GM23338 (cell line): Measurements from ENCODE around the gene TMEM270.

Experiments used
- CREB1 ChIP-seq: fragments of 250-450 bp; sonication (Bioruptor Pico); IDR thresholded peaks from 2 replicates; pipeline ENCODE4 v1.5.0; 2020; ENCODE audit warnings: low read depth, mild to moderate bottlenecking, moderate library complexity
- EZH2 ChIP-seq: fragments of 200-600 bp; sonication (generic); IDR thresholded peaks from one replicate; pipeline ENCODE4 v1.8.0; 2017; ENCODE audit warnings: antibody characterized with exemption, mild to moderate bottlenecking, low read depth; ENCODE audit not compliant: unreplicated experiment
- EZH2phosphoT487 ChIP-seq: fragments of 200-600 bp; sonication (generic); IDR thresholded peaks from one replicate; pipeline ENCODE4 v1.8.1; 2018; ENCODE audit warnings: antibody characterized with exemption; ENCODE audit not compliant: unreplicated experiment
- NANOG ChIP-seq: IDR thresholded peaks from 2 replicates; pipeline ENCODE4 v1.6.1; 2016; ENCODE audit warnings: antibody characterized with exemption, borderline replicate concordance
- POLR2AphosphoS5 ChIP-seq: IDR thresholded peaks from 2 replicates; pipeline ENCODE4 v1.6.1; 2016; ENCODE audit warnings: antibody characterized with exemption, low read depth
- STAT1 ChIP-seq: IDR thresholded peaks from one replicate; pipeline ENCODE4 v1.6.1; 2016; ENCODE audit warnings: antibody characterized with exemption; ENCODE audit not compliant: unreplicated experiment
- ZNF114 ChIP-seq: fragments of 250-450 bp; sonication (Bioruptor Pico); IDR thresholded peaks from 2 replicates; pipeline ENCODE4 v1.5.0; 2020; ENCODE audit warnings: mild to moderate bottlenecking, moderate library complexity
- TF ChIP-seq, protein P1 (sequence below), 2 experiments: fragments of 200-600 bp in 1 of 2; sonication (generic) in 1 of 2; conservative IDR thresholded peaks; 2 replicates each; pipeline versions ENCODE4 v1.5.1 to v1.6.1; 2016 to 2017; ENCODE audit warnings: antibody characterized with exemption in 2 of 2, low read depth in 2 of 2, mild to moderate bottlenecking in 2 of 2, moderate library complexity in 1 of 2
- TF ChIP-seq, protein P2 (sequence below): IDR thresholded peaks from 2 replicates; pipeline ENCODE4 v1.6.1; 2016; ENCODE audit warnings: antibody characterized with exemption
- TF ChIP-seq, protein P3 (sequence below): IDR thresholded peaks from one replicate; pipeline ENCODE4 v1.6.1; 2018; ENCODE audit warnings: antibody characterized with exemption; ENCODE audit not compliant: unreplicated experiment

DNA sequence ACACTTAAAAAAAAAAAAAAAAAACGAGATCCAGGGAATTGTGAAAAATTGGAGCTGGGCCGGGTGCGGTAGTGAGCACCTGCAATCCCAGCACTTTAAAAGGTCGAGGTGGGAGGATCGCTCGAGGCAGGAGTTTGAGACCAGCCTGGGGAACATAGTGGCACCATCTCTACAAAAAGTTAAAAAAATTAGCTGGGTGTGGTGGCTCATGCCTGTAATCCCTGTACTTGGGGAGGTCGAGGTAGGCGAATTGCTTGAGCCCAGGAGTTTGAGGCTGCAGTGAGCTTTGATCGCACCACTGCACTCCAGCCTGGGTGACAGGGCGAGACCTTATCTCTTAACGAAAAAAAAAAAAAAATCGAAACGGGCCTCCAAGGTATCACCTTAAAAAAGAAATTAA is 28.2 kb upstream of the TMEM270 start:
- TF ChIP-seq EZH2 = no peak
- TF ChIP-seq, protein P1, sequence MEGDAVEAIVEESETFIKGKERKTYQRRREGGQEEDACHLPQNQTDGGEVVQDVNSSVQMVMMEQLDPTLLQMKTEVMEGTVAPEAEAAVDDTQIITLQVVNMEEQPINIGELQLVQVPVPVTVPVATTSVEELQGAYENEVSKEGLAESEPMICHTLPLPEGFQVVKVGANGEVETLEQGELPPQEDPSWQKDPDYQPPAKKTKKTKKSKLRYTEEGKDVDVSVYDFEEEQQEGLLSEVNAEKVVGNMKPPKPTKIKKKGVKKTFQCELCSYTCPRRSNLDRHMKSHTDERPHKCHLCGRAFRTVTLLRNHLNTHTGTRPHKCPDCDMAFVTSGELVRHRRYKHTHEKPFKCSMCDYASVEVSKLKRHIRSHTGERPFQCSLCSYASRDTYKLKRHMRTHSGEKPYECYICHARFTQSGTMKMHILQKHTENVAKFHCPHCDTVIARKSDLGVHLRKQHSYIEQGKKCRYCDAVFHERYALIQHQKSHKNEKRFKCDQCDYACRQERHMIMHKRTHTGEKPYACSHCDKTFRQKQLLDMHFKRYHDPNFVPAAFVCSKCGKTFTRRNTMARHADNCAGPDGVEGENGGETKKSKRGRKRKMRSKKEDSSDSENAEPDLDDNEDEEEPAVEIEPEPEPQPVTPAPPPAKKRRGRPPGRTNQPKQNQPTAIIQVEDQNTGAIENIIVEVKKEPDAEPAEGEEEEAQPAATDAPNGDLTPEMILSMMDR (conservative IDR thresholded peaks at IDR 0.05; ENCODE audit: low read depth in 2 of 2) = no peak
- no peak for TF ChIP-seq EZH2phosphoT487
- TF ChIP-seq, protein P2, sequence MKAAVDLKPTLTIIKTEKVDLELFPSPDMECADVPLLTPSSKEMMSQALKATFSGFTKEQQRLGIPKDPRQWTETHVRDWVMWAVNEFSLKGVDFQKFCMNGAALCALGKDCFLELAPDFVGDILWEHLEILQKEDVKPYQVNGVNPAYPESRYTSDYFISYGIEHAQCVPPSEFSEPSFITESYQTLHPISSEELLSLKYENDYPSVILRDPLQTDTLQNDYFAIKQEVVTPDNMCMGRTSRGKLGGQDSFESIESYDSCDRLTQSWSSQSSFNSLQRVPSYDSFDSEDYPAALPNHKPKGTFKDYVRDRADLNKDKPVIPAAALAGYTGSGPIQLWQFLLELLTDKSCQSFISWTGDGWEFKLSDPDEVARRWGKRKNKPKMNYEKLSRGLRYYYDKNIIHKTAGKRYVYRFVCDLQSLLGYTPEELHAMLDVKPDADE = no peak
- TF ChIP-seq, protein P3, sequence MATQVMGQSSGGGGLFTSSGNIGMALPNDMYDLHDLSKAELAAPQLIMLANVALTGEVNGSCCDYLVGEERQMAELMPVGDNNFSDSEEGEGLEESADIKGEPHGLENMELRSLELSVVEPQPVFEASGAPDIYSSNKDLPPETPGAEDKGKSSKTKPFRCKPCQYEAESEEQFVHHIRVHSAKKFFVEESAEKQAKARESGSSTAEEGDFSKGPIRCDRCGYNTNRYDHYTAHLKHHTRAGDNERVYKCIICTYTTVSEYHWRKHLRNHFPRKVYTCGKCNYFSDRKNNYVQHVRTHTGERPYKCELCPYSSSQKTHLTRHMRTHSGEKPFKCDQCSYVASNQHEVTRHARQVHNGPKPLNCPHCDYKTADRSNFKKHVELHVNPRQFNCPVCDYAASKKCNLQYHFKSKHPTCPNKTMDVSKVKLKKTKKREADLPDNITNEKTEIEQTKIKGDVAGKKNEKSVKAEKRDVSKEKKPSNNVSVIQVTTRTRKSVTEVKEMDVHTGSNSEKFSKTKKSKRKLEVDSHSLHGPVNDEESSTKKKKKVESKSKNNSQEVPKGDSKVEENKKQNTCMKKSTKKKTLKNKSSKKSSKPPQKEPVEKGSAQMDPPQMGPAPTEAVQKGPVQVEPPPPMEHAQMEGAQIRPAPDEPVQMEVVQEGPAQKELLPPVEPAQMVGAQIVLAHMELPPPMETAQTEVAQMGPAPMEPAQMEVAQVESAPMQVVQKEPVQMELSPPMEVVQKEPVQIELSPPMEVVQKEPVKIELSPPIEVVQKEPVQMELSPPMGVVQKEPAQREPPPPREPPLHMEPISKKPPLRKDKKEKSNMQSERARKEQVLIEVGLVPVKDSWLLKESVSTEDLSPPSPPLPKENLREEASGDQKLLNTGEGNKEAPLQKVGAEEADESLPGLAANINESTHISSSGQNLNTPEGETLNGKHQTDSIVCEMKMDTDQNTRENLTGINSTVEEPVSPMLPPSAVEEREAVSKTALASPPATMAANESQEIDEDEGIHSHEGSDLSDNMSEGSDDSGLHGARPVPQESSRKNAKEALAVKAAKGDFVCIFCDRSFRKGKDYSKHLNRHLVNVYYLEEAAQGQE = no peak
- no peak for TF ChIP-seq POLR2AphosphoS5
- no peak for TF ChIP-seq ZNF114 (CRISPR knock-in tag)
- TF ChIP-seq NANOG = no peak
- no peak for TF ChIP-seq STAT1
- no peak for TF ChIP-seq CREB1 (CRISPR knock-in tag)
